ENCODE data around the gene ETS1. TPM values are rescaled to one million over a fixed set of nuclear protein-coding genes. Genes with fewer than 3 reads are reported as not detected.
A peak's percentile ranks its signal among the peaks of the same experiment; 100 is the strongest.

Gene ETS1
- total and polyA plus RNA-seq, 11 donors: 18.4 to 101 (median 45.3) TPM

DNA sequence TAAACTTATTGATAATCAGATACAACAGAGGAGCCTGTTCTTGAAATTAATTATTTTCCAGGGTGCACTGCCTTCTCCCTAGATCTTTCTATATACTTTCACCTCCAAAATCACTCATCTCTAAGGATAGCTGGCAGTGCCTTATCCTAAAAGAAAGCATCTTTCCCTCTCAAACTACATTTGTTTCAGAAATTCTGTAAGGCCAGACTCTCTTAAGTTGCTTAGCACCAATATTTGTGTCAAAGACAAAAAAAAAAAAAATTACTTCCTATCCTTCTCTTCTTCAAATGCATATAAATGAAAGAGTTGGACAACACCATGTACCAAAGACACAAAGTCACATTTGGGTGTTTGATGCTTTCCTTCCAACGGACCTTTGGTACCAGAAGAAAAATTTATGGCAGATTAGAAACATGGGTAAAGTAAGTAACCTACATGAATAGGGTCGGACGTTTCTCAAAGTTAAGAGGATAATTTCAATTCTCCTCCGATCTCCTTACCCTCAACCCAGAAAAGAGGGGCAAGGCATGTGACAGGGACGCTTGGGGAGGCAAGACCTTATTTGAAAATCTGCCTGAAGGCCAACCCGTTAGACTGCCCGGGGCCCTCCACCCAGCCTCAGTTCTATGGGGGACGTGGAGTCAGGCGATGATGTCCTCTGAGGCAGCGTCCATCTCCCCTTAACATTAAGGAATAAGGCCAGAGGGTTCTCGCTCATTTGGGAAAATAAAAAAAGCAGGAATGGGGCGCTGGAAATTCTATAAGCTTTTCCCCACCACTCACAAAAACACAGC is 66.3 kb downstream of the ETS1 start:
- Histone ChIP-seq H3K4me3 (peak overlapping the region; percentile 63 to 93 (median 83)), H3K9me3 (no peaks in the 10 kb centered on the region), H3K27me3 (no peaks in the 10 kb centered on the region), H3K27ac (peak overlapping the region; percentile 94 to 98 (median 96)), H3K4me1 (peaks cover 15 to 74% (median 50%) of the 10 kb centered on the region in 12 donors), H3K36me3 (peaks cover 0 to 8% (median 0%) of the 10 kb centered on the region in 9 donors)
- DNase-seq: peak in 1 of 5 donors; percentile 27
- TF ChIP-seq, protein P1, sequence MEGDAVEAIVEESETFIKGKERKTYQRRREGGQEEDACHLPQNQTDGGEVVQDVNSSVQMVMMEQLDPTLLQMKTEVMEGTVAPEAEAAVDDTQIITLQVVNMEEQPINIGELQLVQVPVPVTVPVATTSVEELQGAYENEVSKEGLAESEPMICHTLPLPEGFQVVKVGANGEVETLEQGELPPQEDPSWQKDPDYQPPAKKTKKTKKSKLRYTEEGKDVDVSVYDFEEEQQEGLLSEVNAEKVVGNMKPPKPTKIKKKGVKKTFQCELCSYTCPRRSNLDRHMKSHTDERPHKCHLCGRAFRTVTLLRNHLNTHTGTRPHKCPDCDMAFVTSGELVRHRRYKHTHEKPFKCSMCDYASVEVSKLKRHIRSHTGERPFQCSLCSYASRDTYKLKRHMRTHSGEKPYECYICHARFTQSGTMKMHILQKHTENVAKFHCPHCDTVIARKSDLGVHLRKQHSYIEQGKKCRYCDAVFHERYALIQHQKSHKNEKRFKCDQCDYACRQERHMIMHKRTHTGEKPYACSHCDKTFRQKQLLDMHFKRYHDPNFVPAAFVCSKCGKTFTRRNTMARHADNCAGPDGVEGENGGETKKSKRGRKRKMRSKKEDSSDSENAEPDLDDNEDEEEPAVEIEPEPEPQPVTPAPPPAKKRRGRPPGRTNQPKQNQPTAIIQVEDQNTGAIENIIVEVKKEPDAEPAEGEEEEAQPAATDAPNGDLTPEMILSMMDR (IDR thresholded peaks at IDR 0.05): no peak
- TF ChIP-seq POLR2A (IDR thresholded peaks at IDR 0.05): no peak
- intact Hi-C loops (cut with DNase I): loop anchor here in 5 of 10 donors (5.0 to 10.0 kb wide), 4 partner anchors 39 to 226 kb away; no protein-coding TSS in a partner anchor
- ATAC-seq: no peak
- WGBS, 4 donors: 2 to 8% (median 5%) methylated on average over 12 of the region's 12 CpGs

DNA sequence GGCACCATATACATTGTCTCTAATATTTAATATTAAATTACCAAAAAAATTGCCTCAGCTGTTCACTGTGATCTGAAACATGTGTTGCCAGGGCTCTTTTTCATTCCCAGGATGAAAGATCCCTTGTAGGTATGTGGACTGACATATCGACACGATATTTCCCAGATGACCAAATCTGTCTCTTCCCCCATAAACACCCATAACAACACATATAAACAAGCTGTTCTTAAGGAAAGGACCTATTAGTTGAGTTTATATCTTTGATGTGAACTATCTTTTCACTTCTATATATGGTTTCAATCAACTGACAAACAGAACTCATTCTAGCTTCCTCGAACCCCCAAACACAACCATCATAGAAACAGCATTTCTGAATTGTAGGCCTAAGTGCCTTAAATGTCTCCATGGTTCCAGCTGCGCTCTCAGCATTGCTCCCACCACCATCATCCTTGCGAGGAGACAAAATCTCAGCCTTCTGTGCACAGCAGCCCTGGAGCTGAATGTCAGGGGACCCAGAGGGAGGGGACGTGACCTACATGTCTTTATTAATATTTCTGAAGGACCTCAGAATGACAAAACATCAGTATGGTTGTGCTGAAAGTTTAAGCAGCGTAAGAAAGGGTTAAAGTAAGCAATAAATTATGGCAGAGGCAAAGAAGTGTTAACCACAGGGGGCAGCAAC is 67.0 kb downstream of the ETS1 start:
- H3K36me3 ChIP-seq: peaks cover 0 to 8% (median 0%) of the 10 kb centered on the region in 9 donors
- ATAC-seq (no peak), DNase-seq (no peak)
- peak overlapping the region; percentile 63 to 93 (median 83) for H3K4me3 ChIP-seq
- H3K27ac ChIP-seq: peak overlapping the region; percentile 94 to 98 (median 96)
- no peaks in the 10 kb centered on the region for H3K27me3 ChIP-seq
- intact Hi-C loops (cut with DNase I): loop anchor here in 5 of 10 donors (5.0 to 10.0 kb wide), 4 partner anchors 38 to 226 kb away; no protein-coding TSS in a partner anchor
- peaks cover 15 to 76% (median 53%) of the 10 kb centered on the region in 12 donors for H3K4me1 ChIP-seq
- TF ChIP-seq, protein P1 (IDR thresholded peaks at IDR 0.05): peak in 1 of 12 donors; percentile 11
- no peak for TF ChIP-seq POLR2A (IDR thresholded peaks at IDR 0.05)
- H3K9me3 ChIP-seq: no peaks in the 10 kb centered on the region
- 23 to 37% (median 31%) methylated on average over 7 of the region's 7 CpGs for WGBS, 4 donors

DNA sequence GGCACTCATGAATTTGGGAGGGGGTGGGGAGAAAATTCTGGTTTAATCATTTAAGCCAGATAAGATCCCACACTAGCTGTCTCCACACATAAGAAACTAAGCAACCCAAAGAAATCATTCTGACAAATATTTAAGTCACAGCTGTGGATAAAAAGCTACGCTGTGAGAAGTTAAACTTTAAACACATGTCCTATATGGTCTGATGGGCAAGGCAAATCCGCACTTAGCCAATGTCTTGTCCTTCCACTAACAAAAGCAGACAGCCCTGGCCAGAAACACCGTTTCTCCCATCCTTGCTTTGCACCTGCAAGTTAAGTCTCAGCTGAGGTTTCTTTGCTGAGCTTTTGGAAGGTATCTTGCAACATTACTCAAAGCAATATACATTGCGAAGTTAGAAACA is 68.0 kb downstream of the ETS1 start:
- H3K9me3 ChIP-seq: no peaks in the 10 kb centered on the region
- TF ChIP-seq POLR2A (IDR thresholded peaks at IDR 0.05): no peak
- TF ChIP-seq, protein P1 (IDR thresholded peaks at IDR 0.05): no peak
- ATAC-seq (no peak), DNase-seq (no peak)
- H3K36me3 ChIP-seq: peaks cover 0 to 8% (median 0%) of the 10 kb centered on the region in 9 donors
- 25 to 44% (median 35%) methylated on average over 4 of the region's 4 CpGs for WGBS, 4 donors
- peak overlapping the region in 11 of 12 donors; percentile 22 to 98 (median 96) for H3K27ac ChIP-seq
- no peaks in the 10 kb centered on the region for H3K27me3 ChIP-seq
- intact Hi-C loops (cut with DNase I): loop anchor here in 3 of 10 donors (5.0 to 10.0 kb wide), 2 partner anchors 37 to 55 kb away; no protein-coding TSS in a partner anchor
- peaks cover 19 to 76% (median 55%) of the 10 kb centered on the region in 12 donors for H3K4me1 ChIP-seq
- peak overlapping the region; percentile 63 to 93 (median 83) for H3K4me3 ChIP-seq

All from heart left ventricle (tissue), 16 donors.